ENCODE results near the gene RASEF.
A peak's percentile ranks its signal among the peaks of the same experiment; 100 is the strongest.
"Not testable (repeated sequence)": the region's sequence is repeated elsewhere in the genome, so short reads cannot be mapped to it uniquely, and the experiment has no call there.

Gene RASEF

GRCh38 chr9:83062651-83063527 lies at the start of gene RASEF:
Gene RASEF, minus strand, starts transcription at chr9:83063142. Its CDS starts 275 bp downstream, at chr9:83062867.
- no peak for DNase-seq (ENCODE audit: low read depth)

- no peak for DNase-seq (ENCODE audit: low read depth)
These were observed 48.2 kb upstream of the RASEF start for GRCh38 chr9:83111169-83111568.

GRCh38 chr9:83109296-83109695 lies 46.4 kb upstream of the RASEF start:
- no peak for DNase-seq (ENCODE audit: low read depth)

GRCh38 chr9:83108208-83108607 lies 45.3 kb upstream of the RASEF start:
- no peak for DNase-seq (ENCODE audit: low read depth)

GRCh38 chr9:83106772-83107171 lies 43.8 kb upstream of the RASEF start:
- no peak for DNase-seq (ENCODE audit: low read depth)

- no peak for DNase-seq (ENCODE audit: low read depth)
These were observed 43.3 kb upstream of the RASEF start for GRCh38 chr9:83106263-83106662.

- DNase-seq (ENCODE audit: low read depth) = no peak
These were observed 34.7 kb upstream of the RASEF start for GRCh38 chr9:83097633-83098032.

- not testable (repeated sequence) for DNase-seq (ENCODE audit: low read depth)
These were observed 30.4 kb upstream of the RASEF start for GRCh38 chr9:83093311-83093710.

GRCh38 chr9:83081846-83082245 lies 18.9 kb upstream of the RASEF start:
- DNase-seq (ENCODE audit: low read depth) = no peak

- DNase-seq (ENCODE audit: low read depth) = no peak
These were observed 18.1 kb upstream of the RASEF start for GRCh38 chr9:83081010-83081409.

GRCh38 chr9:83075932-83076331 lies 13.0 kb upstream of the RASEF start:
- not testable (repeated sequence) for DNase-seq (ENCODE audit: low read depth)

GRCh38 chr9:83072498-83072897 lies 9.6 kb upstream of the RASEF start:
- DNase-seq (ENCODE audit: low read depth) = not testable (repeated sequence)

- no peak for DNase-seq (ENCODE audit: low read depth)
These were observed 8.7 kb upstream of the RASEF start for GRCh38 chr9:83071626-83072025.

- DNase-seq (ENCODE audit: low read depth) = peak; percentile 41
These were observed 7.3 kb upstream of the RASEF start for GRCh38 chr9:83070261-83070660.

GRCh38 chr9:83069651-83070050 lies 6.7 kb upstream of the RASEF start:
- DNase-seq (ENCODE audit: low read depth) = no peak

- no peak for DNase-seq (ENCODE audit: low read depth)
These were observed 5.5 kb upstream of the RASEF start for GRCh38 chr9:83068414-83068813.

GRCh38 chr9:83067579-83067978 lies 4.6 kb upstream of the RASEF start:
- no peak for DNase-seq (ENCODE audit: low read depth)

GRCh38 chr9:83066771-83067170 lies 3.8 kb upstream of the RASEF start:
- DNase-seq (ENCODE audit: low read depth) = peak; percentile 68

GRCh38 chr9:83065233-83065632 lies 2.3 kb upstream of the RASEF start:
- no peak for DNase-seq (ENCODE audit: low read depth)

GRCh38 chr9:83061990-83062650 lies 822 bp downstream of the RASEF start:
- no peak for DNase-seq (ENCODE audit: low read depth)

- no peak for DNase-seq (ENCODE audit: low read depth)
These were observed 1.9 kb downstream of the RASEF start for GRCh38 chr9:83061036-83061435.

- no peak for DNase-seq (ENCODE audit: low read depth)
These were observed 2.4 kb downstream of the RASEF start for GRCh38 chr9:83060556-83060955.

GRCh38 chr9:83059417-83059816 lies 3.5 kb downstream of the RASEF start:
- DNase-seq (ENCODE audit: low read depth) = no peak

All from GM04503 (cell line).